Keratinocyte (primary cell): ENCODE measurements around the gene DEPDC5. TPM values are rescaled to one million over a fixed set of nuclear protein-coding genes. Genes with fewer than 3 reads are reported as not detected.

Experiments used
- DNase-seq: peaks from one replicate; pipeline ENCODE4 v3.0.0-alpha.2; 2011; ENCODE audit warnings: low read depth, missing footprints, low spot score
- FAIRE-seq: peaks from 2 replicates; lab custom pipeline; 2011; peaks lifted over from hg19 to GRCh38; lab: Jason Lieb, UNC
- H2AFZ ChIP-seq: 2 replicates; pipeline ENCODE4 v1.6.0; 2012; ENCODE audit warnings: low read length, control low read depth, inconsistent platforms; ENCODE audit not compliant: control insufficient read depth
- H3K27ac ChIP-seq: 2 replicates; pipeline ENCODE4 v1.5.1; 2011; ENCODE audit warnings: low read length; ENCODE audit not compliant: control insufficient read depth, insufficient read depth
- H3K27me3 ChIP-seq: 3 replicates; pipeline ENCODE4 v1.6.0; 2011; ENCODE audit warnings: low read length; ENCODE audit not compliant: control insufficient read depth, insufficient read depth; ENCODE audit errors: extremely low read depth
- H3K36me3 ChIP-seq, 2 experiments: 2 replicates in 1 of 2; 3 replicates in 1 of 2; pipeline ENCODE4 v1.5.1; 2011; ENCODE audit warnings: low read length in 2 of 2, mild to moderate bottlenecking in 1 of 2; ENCODE audit not compliant: control insufficient read depth in 2 of 2, insufficient read depth in 2 of 2; ENCODE audit errors: extremely low read depth in 1 of 2
- H3K4me1 ChIP-seq: 3 replicates; pipeline ENCODE4 v1.5.1; 2011; ENCODE audit warnings: low read length; ENCODE audit not compliant: control insufficient read depth, insufficient read depth; ENCODE audit errors: extremely low read depth
- H3K4me2 ChIP-seq: 3 replicates; pipeline ENCODE4 v1.6.0; 2011; ENCODE audit warnings: low read depth, low read length; ENCODE audit not compliant: control insufficient read depth, insufficient read depth; ENCODE audit errors: extremely low read depth
- H3K4me3 ChIP-seq, 3 experiments: fragments of 200-600 bp in 1 of 3; sonication (generic) in 1 of 3; 2 replicates in 2 of 3; 3 replicates in 1 of 3; pipeline ENCODE4 v1.5.1; 2011 to 2016; ENCODE audit warnings: low read length in 3 of 3, mild to moderate bottlenecking in 3 of 3, control low read depth in 2 of 3, inconsistent platforms in 1 of 3, low read depth in 1 of 3, mixed read lengths in 1 of 3, mixed run types in 1 of 3, moderate library complexity in 1 of 3; ENCODE audit not compliant: control insufficient read depth in 2 of 3, insufficient read depth in 2 of 3; ENCODE audit errors: extremely low read depth in 1 of 3
- H3K79me2 ChIP-seq: 2 replicates; pipeline ENCODE4 v1.6.0; 2012; ENCODE audit warnings: low read length; ENCODE audit not compliant: control insufficient read depth, insufficient read depth
- H3K9ac ChIP-seq: 3 replicates; pipeline ENCODE4 v1.6.0; 2011; ENCODE audit warnings: low read length; ENCODE audit not compliant: control insufficient read depth, insufficient read depth; ENCODE audit errors: extremely low read depth
- H3K9me1 ChIP-seq: 3 replicates; pipeline ENCODE4 v1.6.0; 2011; ENCODE audit warnings: low read length; ENCODE audit not compliant: control insufficient read depth, insufficient read depth; ENCODE audit errors: extremely low read depth
- H3K9me3 ChIP-seq: 2 replicates; pipeline ENCODE4 v1.5.1; 2012; ENCODE audit warnings: low read depth, low read length; ENCODE audit not compliant: control insufficient read depth
- H4K20me1 ChIP-seq: 3 replicates; pipeline ENCODE4 v1.6.0; 2011; ENCODE audit warnings: low read length; ENCODE audit not compliant: control insufficient read depth, insufficient read depth; ENCODE audit errors: extremely low read depth
- EZH2 ChIP-seq: IDR thresholded peaks from one replicate; pipeline ENCODE4 v1.6.1; 2012; ENCODE audit warnings: inconsistent platforms, mild to moderate bottlenecking, low read length, moderate library complexity
- dilution Hi-C: fragments of 300-500 bp; cut with MboI; formaldehyde crosslinking; loops from one replicate; pipeline ENCODE4 v1.7.0; 2020; ENCODE audit warnings: low sequenced_read_pairs; ENCODE audit not compliant: extremely low pct_ligation_motif_present
- polyA plus RNA-seq, 5 experiments: library from polyadenylated mRNA; depleted of rRNA in 3 of 5; stranded (reverse) in 3 of 5; stranded (forward) in 1 of 5; unstranded in 1 of 5; fragments of >200 nt; gene quantifications; 1 replicate in 1 of 5; 2 replicates in 3 of 5; 3 replicates in 1 of 5; pipeline versions ENCODE4 v1.2.1 to v1.2.3, GENCODE V29; 2011 to 2012; ENCODE audit warnings: missing spikeins in 2 of 5, low read depth in 1 of 5, low replicate concordance in 1 of 5
- TF ChIP-seq, protein P1 (sequence below), 3 experiments: IDR thresholded peaks in 1 of 3; conservative IDR thresholded peaks in 1 of 3; optimal IDR thresholded peaks in 1 of 3; 2 replicates in 2 of 3; 3 replicates in 1 of 3; pipeline versions ENCODE3 to v1.5.1; 2011; ENCODE audit warnings: low read length in 3 of 3, mild to moderate bottlenecking in 3 of 3, moderate library complexity in 2 of 3, control low read depth in 1 of 3, inconsistent platforms in 1 of 3; ENCODE audit not compliant: insufficient read depth in 2 of 3; ENCODE audit errors: extremely low read depth in 1 of 3

DEPDC5 gene
- polyA plus RNA-seq, 1 donor (not counting 4 experiments of a cell fraction or from before 2014, with no cell fraction given), result 9.7 TPM

DNA sequence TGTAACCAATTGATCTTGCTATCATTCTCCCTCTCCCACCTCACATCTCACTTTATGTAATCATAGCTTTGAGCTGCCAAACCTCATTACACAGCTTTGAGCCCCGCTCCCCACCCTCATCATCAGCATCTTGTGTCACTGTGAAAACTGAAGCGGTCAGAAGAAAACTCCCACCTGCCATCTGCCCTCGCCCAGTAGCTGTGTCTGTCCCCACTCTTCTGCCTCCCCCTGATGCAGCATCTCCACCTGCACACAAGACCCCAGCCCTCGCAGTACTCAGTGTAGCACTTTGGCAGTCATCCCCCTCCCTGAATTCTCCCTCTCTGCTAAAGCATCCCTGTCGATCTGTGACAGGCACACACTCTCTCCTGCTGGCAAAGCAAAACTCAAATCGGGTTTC, 130.2 kb downstream of the DEPDC5 start:
- Histone ChIP-seq H3K79me2 (no peaks in the 10 kb centered on the region), H4K20me1 (no peaks in the 10 kb centered on the region), H3K9me3 (no peaks in the 10 kb centered on the region), H3K27ac (no peak overlapping the region), H3K4me2 (no peak overlapping the region), H3K4me3 (no peak overlapping the region), H3K9ac (no peak overlapping the region), H3K4me1 (peaks cover 6% of the 10 kb centered on the region), H2AFZ (no peak overlapping the region), H3K36me3 (no peaks in the 10 kb centered on the region), H3K9me1 (no peaks in the 10 kb centered on the region), H3K27me3 (no peaks in the 10 kb centered on the region)
- no peak for DNase-seq
- dilution Hi-C loops, result no loop called here
- TF ChIP-seq, protein P1, sequence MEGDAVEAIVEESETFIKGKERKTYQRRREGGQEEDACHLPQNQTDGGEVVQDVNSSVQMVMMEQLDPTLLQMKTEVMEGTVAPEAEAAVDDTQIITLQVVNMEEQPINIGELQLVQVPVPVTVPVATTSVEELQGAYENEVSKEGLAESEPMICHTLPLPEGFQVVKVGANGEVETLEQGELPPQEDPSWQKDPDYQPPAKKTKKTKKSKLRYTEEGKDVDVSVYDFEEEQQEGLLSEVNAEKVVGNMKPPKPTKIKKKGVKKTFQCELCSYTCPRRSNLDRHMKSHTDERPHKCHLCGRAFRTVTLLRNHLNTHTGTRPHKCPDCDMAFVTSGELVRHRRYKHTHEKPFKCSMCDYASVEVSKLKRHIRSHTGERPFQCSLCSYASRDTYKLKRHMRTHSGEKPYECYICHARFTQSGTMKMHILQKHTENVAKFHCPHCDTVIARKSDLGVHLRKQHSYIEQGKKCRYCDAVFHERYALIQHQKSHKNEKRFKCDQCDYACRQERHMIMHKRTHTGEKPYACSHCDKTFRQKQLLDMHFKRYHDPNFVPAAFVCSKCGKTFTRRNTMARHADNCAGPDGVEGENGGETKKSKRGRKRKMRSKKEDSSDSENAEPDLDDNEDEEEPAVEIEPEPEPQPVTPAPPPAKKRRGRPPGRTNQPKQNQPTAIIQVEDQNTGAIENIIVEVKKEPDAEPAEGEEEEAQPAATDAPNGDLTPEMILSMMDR (optimal IDR thresholded peaks at IDR 0.05 in 1 of 3, IDR thresholded peaks at IDR 0.05 in 1 of 3, conservative IDR thresholded peaks at IDR 0.05 in 1 of 3; ENCODE audit: extremely low read depth in 1 of 3, insufficient read depth in 2 of 3, low read length in 3 of 3), result no peak
- no peak for TF ChIP-seq EZH2
- no peak for FAIRE-seq

DNA sequence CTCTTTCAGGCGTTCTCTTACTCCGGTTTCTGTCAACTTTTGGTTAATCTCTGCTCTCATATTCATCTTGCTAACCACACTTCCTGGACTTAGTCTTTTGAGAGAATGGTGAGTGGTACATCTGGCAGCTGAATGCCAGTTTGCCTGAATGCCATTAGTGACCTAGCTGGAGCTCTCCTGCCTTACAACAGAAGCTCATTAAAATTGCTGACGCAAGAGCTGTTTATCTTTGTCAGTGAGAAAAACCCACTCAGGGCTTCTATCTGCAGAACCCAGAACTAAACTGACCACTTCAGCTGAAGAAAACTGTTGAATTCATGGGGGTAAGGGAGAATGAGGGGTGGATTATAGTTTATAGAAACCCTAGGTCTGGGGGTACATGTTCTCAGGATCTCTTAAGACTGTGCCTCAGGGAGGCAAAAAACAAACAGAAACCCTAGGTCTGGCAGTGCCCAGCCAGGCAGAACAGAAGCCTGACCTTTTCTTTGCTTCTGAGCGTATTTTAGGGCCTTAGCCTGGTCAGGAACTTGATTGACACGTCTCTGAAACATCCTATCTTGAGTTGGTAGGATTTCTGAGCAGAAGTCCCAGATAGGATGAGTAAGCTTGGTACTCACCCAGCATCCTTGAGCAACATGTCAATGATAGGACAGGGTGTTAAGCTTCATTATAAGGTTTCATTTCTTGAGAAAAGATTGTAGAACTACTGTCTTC, 137.7 kb downstream of the DEPDC5 start:
- dilution Hi-C loops, result no loop called here
- Histone ChIP-seq H3K4me1 (no peaks in the 10 kb centered on the region), H3K9me3 (no peaks in the 10 kb centered on the region), H3K9me1 (no peaks in the 10 kb centered on the region), H2AFZ (no peak overlapping the region), H3K79me2 (no peaks in the 10 kb centered on the region), H3K36me3 (peaks cover 0 to 9% of the 10 kb centered on the region in 2 experiments), H3K9ac (no peak overlapping the region), H3K27me3 (no peaks in the 10 kb centered on the region), H3K4me3 (no peak overlapping the region), H3K27ac (no peak overlapping the region), H4K20me1 (no peaks in the 10 kb centered on the region), H3K4me2 (no peak overlapping the region)
- DNase-seq (no peak), FAIRE-seq (no peak)
- no peak for TF ChIP-seq EZH2
- TF ChIP-seq, protein P1 (optimal IDR thresholded peaks at IDR 0.05 in 1 of 3, IDR thresholded peaks at IDR 0.05 in 1 of 3, conservative IDR thresholded peaks at IDR 0.05 in 1 of 3; ENCODE audit: extremely low read depth in 1 of 3, insufficient read depth in 2 of 3, low read length in 3 of 3), result no peak
